Ascending aorta (tissue), 2 donors: ENCODE data around the gene ARID1A. TPM values are rescaled to one million over a fixed set of nuclear protein-coding genes. Genes with fewer than 3 reads are reported as not detected.

Source experiments
- DNase-seq, 2 donors: peaks; one replicate each; pipeline ENCODE4 v3.0.0-alpha.2; 2019; ENCODE audit warnings: low spot score in 2 of 2
- H3K27ac ChIP-seq, 2 donors: fragments of 200-600 bp; sonication (generic); one replicate each; pipeline ENCODE4 v1.5.1; 2016 to 2017; ENCODE audit warnings: mild to moderate bottlenecking in 1 of 2
- H3K27me3 ChIP-seq: fragments of 200-600 bp; sonication (generic); one replicate; pipeline ENCODE4 v1.5.1; 2017
- H3K36me3 ChIP-seq, 2 donors: fragments of 200-600 bp; sonication (generic); one replicate each; pipeline ENCODE4 v1.5.1; 2016
- H3K4me1 ChIP-seq, 2 donors: fragments of 200-600 bp; sonication (generic); one replicate each; pipeline ENCODE4 v1.5.1; 2016 to 2017; ENCODE audit warnings: mild to moderate bottlenecking in 1 of 2
- H3K4me3 ChIP-seq, 2 donors: fragments of 200-600 bp; sonication (generic); one replicate each; pipeline ENCODE4 v1.5.1; 2016 to 2017; ENCODE audit warnings: mild to moderate bottlenecking in 1 of 2
- H3K9me3 ChIP-seq, 2 donors: fragments of 200-600 bp; sonication (generic); one replicate each; pipeline ENCODE4 v1.5.1; 2016
- intact Hi-C: fragments of 100-400 bp; cut with DNase I; formaldehyde crosslinking; loops from one replicate; pipeline ENCODE4 v1.15.1; 2023
- total RNA-seq: library from RNA; depleted of rRNA; stranded (reverse); fragments of >200 nt; gene quantifications from one replicate; pipeline ENCODE4 v1.1.0, GENCODE V29; 2016
- TF ChIP-seq, protein P1 (sequence below), 3 experiments: fragments of 200-600 bp in 2 of 3; fragments of 450-650 bp in 1 of 3; sonication (generic) in 2 of 3; IDR thresholded peaks; one replicate each; pipeline ENCODE4 v1.5.1; 2016 to 2019; ENCODE audit warnings: antibody characterized with exemption in 3 of 3, mild to moderate bottlenecking in 1 of 3, moderate library complexity in 1 of 3

The ARID1A gene
- total RNA-seq, 1 donor from 2014 or later: 104 TPM

DNA sequence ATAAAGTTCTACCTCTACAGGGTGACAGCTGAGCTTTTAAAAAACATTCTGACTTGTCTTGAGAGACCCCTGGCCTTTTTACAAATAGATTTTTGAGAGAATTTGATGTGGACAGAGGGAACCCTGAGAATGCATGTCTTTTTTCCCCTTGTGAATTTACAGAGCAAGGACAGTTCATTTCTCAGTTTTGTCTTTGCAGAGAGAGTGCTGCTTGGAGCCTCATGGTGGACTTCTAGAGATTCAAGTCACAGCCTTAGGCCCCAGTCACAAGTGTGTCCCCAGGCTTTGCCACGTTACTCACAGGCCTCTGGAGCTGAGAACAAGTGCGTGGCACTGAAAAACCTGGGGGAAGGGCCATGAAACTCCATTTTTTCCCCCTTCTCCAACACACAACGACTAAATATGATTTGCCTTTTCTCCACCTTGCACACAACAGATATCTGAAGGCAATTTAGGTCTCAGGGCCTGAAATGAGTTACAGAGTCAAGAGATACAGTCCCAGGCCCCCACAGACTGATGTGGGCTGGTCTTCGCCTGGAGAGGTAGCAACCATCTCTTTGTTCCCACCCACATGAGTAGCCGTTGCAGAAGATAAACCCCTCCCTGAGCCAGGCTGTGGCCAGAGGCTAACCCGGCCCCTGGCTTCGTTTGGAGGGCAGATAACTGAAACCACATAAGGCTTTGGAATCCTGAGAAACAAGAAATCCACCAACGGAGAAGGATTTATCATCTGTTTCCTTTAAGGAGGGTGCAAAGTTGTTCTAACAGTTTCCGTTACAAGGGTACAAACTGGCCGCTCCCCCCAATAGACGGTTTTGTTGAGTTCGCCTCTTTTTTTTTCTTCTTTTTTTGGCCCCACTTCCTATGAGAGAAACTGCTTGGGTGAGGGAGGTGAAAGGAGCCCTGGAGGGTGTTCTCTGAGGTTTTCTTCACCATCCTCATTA lies 90.9 kb downstream of the ARID1A start:
- TF ChIP-seq, protein P1, sequence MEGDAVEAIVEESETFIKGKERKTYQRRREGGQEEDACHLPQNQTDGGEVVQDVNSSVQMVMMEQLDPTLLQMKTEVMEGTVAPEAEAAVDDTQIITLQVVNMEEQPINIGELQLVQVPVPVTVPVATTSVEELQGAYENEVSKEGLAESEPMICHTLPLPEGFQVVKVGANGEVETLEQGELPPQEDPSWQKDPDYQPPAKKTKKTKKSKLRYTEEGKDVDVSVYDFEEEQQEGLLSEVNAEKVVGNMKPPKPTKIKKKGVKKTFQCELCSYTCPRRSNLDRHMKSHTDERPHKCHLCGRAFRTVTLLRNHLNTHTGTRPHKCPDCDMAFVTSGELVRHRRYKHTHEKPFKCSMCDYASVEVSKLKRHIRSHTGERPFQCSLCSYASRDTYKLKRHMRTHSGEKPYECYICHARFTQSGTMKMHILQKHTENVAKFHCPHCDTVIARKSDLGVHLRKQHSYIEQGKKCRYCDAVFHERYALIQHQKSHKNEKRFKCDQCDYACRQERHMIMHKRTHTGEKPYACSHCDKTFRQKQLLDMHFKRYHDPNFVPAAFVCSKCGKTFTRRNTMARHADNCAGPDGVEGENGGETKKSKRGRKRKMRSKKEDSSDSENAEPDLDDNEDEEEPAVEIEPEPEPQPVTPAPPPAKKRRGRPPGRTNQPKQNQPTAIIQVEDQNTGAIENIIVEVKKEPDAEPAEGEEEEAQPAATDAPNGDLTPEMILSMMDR (IDR thresholded peaks at IDR 0.05): no peak
- Histone ChIP-seq H3K27ac (peak overlapping the region; percentile 98 to 99), H3K9me3 (no peaks in the 10 kb centered on the region), H3K4me1 (peaks cover 9 to 25% of the 10 kb centered on the region in 2 donors), H3K4me3 (peak overlapping the region; percentile 60 to 74), H3K36me3 (peaks cover 0 to 6% of the 10 kb centered on the region in 2 donors), H3K27me3 (no peaks in the 10 kb centered on the region)
- intact Hi-C loops: loop anchor here (1.0 to 5.0 kb wide), 3 partner anchors 14 to 63 kb away; no protein-coding TSS in a partner anchor
- peak in 1 of 2 donors; percentile 85 for DNase-seq

DNA sequence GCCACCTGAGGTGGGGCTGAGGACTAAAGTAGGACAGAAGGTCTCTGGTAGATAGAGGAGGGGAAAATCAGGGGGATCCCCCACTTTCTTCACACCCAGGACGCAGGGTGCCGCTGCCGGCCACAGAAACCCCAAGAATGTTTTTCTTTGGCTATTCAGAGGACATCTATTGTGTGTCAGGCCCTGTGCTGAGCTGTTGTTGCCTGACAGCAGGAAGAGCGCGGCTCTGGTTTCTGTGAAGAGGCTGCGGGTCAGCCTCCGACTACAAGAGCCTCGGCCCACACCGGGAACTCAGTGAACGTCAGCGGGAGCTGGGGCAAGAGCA lies 91.5 kb downstream of the ARID1A start:
- intact Hi-C loops: loop anchor here (1.0 to 5.0 kb wide), 3 partner anchors 15 to 64 kb away; no protein-coding TSS in a partner anchor
- TF ChIP-seq, protein P1 (IDR thresholded peaks at IDR 0.05): no peak
- Histone ChIP-seq H3K27me3 (no peaks in the 10 kb centered on the region), H3K4me1 (peaks cover 9 to 25% of the 10 kb centered on the region in 2 donors), H3K27ac (peak overlapping the region; percentile 98 to 99), H3K36me3 (peaks cover 0 to 6% of the 10 kb centered on the region in 2 donors), H3K9me3 (no peaks in the 10 kb centered on the region), H3K4me3 (peak overlapping the region; percentile 60 to 74)
- DNase-seq: no peak

DNA sequence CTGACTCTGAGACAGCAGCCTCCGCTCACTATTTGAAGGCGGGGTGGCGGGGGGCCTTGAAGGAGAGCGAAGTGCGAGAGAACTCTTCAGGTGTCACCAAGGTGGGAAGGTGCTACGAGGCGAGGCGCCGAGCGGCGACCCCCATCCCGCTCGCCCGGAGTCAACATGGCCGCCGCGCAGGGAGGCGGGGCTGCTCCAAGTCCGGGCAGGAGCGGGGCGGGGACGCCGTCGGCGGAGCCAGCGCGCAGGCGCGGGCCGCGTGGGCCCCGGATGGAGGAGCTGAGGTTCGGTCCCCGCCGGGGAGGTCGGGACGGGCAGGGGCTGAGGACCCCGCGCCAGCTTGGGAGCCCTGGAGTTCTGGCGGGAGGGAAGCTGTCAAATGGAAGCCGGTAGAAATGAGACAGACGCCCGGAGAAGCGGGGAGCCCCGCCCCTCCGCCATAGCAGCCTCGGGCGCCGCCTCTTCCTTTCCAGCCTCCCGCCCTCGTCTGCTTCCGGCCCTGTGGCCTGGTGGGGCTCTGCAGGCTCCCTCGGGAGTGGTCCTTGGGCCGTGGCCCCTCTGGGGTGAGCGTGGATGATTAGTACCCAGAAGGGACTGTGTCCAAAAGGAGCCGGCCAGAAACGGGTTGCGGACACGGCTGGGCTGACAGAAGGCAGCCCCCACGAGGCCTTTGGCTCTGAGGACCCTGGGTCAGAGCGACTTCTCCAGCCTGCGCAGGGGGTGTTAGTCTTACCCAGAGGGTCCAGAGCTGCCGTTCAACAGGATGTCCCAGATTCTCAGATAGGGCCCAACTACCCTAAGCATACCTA lies 92.1 kb downstream of the ARID1A start, which contains the start of gene PIGV:
Gene PIGV, plus strand, starts transcription at position 245 of the 809 bp plus-strand sequence. CDS start 2,866 bp downstream, outside the sequence.
- Histone ChIP-seq H3K36me3 (peaks cover 0 to under 1% of the 10 kb centered on the region in 2 donors), H3K9me3 (no peaks in the 10 kb centered on the region), H3K27ac (peak within 1 kb of the TSS; percentile 98 to 99), H3K4me1 (peaks cover 9 to 25% of the 10 kb centered on the region in 2 donors), H3K4me3 (peak within 1 kb of the TSS; percentile 60 to 74), H3K27me3 (no peaks in the 10 kb centered on the region)
- intact Hi-C loops: loop anchor here (1.0 to 5.0 kb wide), 5 partner anchors 15 to 111 kb away; no protein-coding TSS in a partner anchor
- DNase-seq: peak; percentile 47 to 92
- TF ChIP-seq, protein P1 (IDR thresholded peaks at IDR 0.05): peak in 2 of 3 experiments; percentile 10 to 41

DNA sequence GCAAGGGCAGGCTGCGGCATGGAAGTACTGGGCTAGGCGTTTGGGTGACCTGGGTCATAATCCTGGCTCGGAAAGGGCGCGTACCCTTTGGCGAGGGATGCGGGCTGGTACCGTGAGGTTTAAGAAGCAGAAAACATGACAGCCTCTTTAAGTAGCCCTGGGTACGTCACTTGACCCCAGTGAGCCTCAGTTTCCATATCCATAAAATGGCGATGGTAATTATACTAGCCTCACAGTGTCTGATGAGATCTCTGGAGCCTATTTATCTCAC lies 92.6 kb downstream of the ARID1A start:
- Histone ChIP-seq H3K36me3 (no peaks in the 10 kb centered on the region), H3K4me1 (peaks cover 9 to 24% of the 10 kb centered on the region in 2 donors), H3K9me3 (no peaks in the 10 kb centered on the region), H3K4me3 (peak overlapping the region; percentile 60 to 74), H3K27ac (peak overlapping the region; percentile 98 to 99), H3K27me3 (no peaks in the 10 kb centered on the region)
- TF ChIP-seq, protein P1 (IDR thresholded peaks at IDR 0.05): no peak
- peak in 1 of 2 donors; percentile 72 for DNase-seq
- intact Hi-C loops: loop anchor here (1.0 to 5.0 kb wide), 3 partner anchors 46 to 112 kb away; no protein-coding TSS in a partner anchor

DNA sequence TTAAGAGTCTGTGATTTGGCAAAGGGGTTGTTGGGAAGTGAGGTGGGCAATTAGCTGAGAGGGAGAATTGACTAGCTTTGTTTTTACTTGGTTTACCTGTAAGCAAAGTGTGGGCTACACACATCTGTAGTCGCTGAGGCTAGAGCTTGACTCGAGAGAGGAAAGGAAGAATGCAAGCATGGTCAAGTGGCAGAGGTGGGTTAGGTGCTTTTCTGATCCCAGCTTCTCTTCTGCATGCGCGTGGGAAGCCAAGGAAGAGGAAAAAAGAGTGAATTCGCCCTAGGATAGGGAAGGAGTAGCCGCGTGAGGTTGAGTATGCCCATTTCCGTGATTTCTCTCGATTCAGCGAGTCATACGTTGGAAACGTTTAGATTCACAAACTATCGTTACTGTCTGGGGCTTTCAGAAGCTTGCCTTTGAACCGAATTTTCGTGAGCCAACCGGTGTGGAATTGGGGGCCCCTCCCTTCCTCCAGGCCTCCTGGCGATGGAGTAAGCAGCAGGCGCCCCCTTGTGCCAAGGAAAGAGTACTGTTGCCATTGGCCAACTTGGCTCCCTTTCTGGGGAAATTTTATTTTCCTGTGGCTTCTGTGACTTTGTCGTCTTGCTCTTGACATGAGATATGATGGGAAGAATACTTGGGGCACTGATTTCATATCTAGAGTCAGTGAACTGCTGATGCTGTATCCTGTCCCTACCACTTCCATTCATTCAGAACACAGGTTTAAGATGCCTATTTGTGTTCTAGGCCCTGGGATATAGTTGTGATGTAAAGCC lies 93.2 kb downstream of the ARID1A start:
- Histone ChIP-seq H3K36me3 (peaks cover under 1 to 3% of the 10 kb centered on the region in 2 donors), H3K9me3 (no peaks in the 10 kb centered on the region), H3K4me3 (peak overlapping the region; percentile 60 to 74), H3K27me3 (no peaks in the 10 kb centered on the region), H3K4me1 (peaks cover 9 to 18% of the 10 kb centered on the region in 2 donors), H3K27ac (peak overlapping the region; percentile 98 to 99)
- intact Hi-C loops: loop anchor here (1.0 to 5.0 kb wide), 5 partner anchors 47 to 289 kb away; no protein-coding TSS in a partner anchor
- TF ChIP-seq, protein P1 (IDR thresholded peaks at IDR 0.05): peak; percentile 91 to 97 (median 96)
- DNase-seq: peak; percentile 45 to 94
